ENCODE measurements around the gene IL5.

DNA sequence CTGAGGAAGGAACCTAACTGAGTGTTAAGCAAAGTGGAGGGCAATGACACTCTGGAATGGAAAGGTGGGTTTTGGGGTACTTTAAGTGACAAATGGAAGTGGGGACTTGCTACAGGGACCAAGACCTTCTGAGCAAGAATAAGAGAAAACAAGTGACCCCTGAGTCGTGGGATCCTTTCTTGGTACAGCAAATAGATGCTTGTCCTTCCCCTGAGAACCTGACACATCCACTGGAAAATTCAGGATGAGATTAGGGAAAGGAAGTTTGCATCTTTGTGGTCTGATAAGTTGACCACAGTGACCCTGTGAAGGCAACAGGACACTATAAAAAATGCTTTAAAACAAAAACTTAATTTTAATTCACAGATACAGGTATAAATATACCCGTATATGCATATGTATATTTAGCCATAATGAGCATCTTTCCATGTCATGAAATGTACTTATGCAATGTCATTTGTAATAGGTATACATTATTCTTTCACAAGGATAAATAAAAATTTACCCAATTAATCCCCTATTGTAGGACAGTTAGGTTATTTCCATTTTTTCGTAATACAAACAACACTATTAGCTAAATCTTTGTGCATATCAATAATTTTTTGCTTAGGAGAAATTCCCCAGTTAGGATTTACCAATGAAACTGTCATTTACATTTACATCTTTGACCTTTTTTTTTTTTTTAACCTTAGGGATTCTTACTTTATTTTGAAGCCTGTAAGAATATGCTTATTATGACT lies 50.8 kb downstream of the IL5 start:
- TF ChIP-seq, protein P1, sequence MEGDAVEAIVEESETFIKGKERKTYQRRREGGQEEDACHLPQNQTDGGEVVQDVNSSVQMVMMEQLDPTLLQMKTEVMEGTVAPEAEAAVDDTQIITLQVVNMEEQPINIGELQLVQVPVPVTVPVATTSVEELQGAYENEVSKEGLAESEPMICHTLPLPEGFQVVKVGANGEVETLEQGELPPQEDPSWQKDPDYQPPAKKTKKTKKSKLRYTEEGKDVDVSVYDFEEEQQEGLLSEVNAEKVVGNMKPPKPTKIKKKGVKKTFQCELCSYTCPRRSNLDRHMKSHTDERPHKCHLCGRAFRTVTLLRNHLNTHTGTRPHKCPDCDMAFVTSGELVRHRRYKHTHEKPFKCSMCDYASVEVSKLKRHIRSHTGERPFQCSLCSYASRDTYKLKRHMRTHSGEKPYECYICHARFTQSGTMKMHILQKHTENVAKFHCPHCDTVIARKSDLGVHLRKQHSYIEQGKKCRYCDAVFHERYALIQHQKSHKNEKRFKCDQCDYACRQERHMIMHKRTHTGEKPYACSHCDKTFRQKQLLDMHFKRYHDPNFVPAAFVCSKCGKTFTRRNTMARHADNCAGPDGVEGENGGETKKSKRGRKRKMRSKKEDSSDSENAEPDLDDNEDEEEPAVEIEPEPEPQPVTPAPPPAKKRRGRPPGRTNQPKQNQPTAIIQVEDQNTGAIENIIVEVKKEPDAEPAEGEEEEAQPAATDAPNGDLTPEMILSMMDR (conservative IDR thresholded peaks at IDR 0.05 in 1 of 2, IDR thresholded peaks at IDR 0.05 in 1 of 2; ENCODE audit: low read depth in 1 of 2, low read length in 2 of 2): no peak
- TF ChIP-seq EZH2 (IDR thresholded peaks at IDR 0.05; ENCODE audit: low read length, missing control alignments): no peak

All from fibroblast of lung (primary cell).